PC-9 (cell line): Measurements from ENCODE around the gene MAPKAPK2.

Experiments
- EZH2 ChIP-seq: fragments of 200-600 bp; sonication (generic); IDR thresholded peaks from 2 replicates; pipeline ENCODE4 v1.8.0; 2017; ENCODE audit warnings: antibody characterized with exemption, low read depth
- TF ChIP-seq, protein P1 (sequence below): fragments of 200-600 bp; sonication (generic); conservative IDR thresholded peaks from 2 replicates; pipeline ENCODE4 v1.6.1; 2017; ENCODE audit warnings: mixed run types, antibody characterized with exemption, mild to moderate bottlenecking, moderate library complexity

DNA sequence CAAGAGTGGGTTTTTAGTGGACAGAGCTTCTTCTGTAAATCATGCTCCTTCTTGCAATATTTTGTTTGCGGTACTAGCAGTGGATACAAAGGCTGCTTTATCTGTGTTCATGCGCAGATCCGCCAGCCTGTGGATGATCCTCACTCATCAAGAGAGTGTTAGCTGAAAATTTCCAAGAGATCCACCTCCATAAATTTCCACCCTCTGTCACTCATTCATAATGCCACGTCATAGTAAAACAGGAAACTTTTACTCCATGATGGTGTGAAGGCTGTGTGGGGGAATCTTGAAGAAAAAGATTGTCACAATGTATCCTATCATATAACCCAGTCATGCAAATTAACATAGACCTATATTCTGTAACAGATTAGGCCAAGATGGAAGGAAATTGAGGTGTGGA is 4.4 kb upstream of the MAPKAPK2 start:
- TF ChIP-seq, protein P1, sequence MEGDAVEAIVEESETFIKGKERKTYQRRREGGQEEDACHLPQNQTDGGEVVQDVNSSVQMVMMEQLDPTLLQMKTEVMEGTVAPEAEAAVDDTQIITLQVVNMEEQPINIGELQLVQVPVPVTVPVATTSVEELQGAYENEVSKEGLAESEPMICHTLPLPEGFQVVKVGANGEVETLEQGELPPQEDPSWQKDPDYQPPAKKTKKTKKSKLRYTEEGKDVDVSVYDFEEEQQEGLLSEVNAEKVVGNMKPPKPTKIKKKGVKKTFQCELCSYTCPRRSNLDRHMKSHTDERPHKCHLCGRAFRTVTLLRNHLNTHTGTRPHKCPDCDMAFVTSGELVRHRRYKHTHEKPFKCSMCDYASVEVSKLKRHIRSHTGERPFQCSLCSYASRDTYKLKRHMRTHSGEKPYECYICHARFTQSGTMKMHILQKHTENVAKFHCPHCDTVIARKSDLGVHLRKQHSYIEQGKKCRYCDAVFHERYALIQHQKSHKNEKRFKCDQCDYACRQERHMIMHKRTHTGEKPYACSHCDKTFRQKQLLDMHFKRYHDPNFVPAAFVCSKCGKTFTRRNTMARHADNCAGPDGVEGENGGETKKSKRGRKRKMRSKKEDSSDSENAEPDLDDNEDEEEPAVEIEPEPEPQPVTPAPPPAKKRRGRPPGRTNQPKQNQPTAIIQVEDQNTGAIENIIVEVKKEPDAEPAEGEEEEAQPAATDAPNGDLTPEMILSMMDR, result no peak
- TF ChIP-seq EZH2, result no peak
